GM19452 (cell line): ENCODE results near the gene LRIG3.
"Not testable (repeated sequence)": the region's sequence is repeated elsewhere in the genome, so short reads cannot be mapped to it uniquely, and the experiment has no call there.

Experiments
- ATAC-seq: cut with Tn5 transposase; IDR thresholded peaks from one replicate; pipeline ENCODE4 v1.9.1; 2021; ENCODE audit not compliant: unreplicated experiment

The LRIG3 gene

DNA sequence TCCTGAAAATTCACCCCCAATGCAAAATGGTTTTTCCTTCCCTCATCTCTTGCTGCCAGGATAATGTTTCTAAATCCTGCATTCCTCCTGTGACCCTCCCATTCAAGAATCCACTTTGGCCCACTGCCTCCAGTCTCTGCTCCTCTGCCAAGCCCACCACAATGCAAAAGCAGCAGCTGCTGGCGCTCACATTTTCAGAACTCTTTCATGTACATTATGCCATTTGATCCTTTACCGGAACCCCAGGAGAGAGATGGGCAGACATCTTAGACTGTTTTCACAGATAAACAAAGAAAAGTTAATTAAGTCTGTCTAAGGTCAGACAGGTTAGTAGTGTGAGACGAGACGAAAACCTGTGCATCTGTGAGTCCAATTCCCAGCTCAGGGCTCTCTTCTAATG lies 12.9 kb downstream of the LRIG3 start:
- ATAC-seq = no peak

GRCh38 chr12:58906917-58907316 lies 13.4 kb downstream of the LRIG3 start:
- ATAC-seq = no peak

DNA sequence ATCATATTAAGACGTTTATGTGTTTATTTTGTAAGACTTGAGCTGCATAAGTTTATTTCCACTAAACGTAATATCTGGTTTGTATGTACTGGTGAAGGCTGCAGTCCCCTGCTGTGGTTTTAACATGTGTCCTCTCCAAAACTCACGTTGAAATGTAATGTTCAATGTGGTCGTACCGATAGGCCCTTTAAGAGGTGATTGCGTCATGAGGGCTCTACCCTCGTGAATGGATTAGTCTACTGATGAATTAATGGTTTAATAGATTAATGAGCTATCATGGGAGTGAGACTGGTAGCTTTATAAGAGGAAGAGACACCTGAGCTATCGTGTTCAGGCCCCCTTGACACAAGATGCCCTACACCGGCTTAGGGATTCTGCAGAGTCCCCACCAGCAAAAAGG lies 14.9 kb downstream of the LRIG3 start:
- no peak for ATAC-seq

- ATAC-seq = not testable (repeated sequence)
These were observed 17.6 kb downstream of the LRIG3 start for GRCh38 chr12:58902726-58903125.

DNA sequence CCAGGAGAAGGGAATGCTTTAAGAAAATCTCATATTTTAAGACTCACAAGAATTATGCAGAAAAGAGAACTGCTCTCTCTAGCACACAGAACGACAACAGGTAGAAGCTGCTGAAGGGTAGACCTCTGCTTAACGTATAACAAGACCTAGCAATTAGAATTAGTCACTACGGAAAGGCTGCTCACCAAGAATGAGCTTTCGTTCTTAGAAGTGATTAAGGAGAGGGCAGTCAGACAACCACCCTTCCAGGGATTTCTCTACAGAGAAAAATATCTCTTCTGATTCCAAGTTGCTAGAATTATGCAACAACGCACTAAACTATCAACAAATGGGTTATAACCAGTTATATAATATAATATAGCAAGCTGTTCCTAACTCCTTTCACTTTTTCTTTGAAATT lies 18.6 kb downstream of the LRIG3 start:
- no peak for ATAC-seq

- ATAC-seq = no peak
These were observed 22.3 kb downstream of the LRIG3 start for GRCh38 chr12:58897969-58898368.

GRCh38 chr12:58896278-58896677 lies 24.0 kb downstream of the LRIG3 start:
- ATAC-seq = no peak

DNA sequence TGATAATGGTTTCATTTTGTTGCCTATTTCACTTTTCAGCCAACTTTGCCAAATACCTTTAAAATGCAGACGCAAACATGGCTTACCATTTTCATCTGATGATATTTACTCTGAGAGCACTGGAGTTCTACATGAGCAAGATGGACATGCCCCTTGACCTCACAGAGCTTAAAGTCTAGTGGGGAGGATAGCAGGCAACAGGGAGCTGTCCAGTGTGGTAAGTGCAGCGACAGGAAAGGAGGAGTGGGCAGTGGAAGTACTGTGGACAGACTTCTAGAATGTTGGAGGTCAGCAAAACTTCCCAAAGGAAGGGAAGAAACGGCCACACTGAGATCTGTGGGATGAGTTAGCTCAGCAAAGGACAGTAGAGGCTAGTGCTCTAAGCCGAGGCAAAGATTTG lies 25.3 kb downstream of the LRIG3 start:
- no peak for ATAC-seq

DNA sequence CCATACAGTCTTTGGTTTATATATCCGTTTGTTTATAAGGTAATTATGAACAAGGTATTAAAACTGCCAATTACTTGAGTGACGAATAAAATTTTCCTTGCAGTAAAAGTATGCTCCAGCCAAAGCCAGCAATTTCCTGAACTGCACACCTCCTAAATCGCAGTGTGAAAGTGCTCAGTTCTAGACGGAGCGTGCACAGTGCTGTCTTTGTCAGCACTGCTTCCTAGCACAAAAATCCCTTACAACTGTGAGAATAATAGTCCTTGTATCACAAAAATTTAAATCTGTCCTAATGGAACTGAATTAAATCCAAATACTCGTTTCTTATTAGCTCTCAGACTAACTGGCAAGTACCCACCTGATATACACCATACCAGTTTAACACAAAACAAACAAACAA lies 26.3 kb downstream of the LRIG3 start:
- ATAC-seq = no peak

DNA sequence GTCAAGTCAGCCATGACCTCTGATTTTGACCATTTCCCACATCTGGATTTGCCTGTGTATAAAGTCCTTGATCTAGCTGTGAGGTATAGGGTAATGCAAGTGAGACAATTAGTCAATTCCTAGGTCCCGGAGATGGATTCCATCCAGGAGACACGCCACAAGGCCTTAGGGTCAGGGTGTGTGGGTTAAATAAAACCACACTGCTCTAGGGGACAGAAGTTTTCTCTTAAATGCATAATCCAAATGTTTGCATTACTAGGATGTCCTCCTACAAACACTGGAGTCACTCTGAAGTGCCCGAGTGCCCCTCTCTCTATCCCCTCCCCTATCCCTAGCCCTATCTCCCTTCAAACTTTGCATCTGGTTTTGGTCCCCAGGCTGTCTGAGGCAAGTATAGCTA lies 26.8 kb downstream of the LRIG3 start:
- no peak for ATAC-seq

- no peak for ATAC-seq
These were observed 30.7 kb downstream of the LRIG3 start for GRCh38 chr12:58889557-58889956.

DNA sequence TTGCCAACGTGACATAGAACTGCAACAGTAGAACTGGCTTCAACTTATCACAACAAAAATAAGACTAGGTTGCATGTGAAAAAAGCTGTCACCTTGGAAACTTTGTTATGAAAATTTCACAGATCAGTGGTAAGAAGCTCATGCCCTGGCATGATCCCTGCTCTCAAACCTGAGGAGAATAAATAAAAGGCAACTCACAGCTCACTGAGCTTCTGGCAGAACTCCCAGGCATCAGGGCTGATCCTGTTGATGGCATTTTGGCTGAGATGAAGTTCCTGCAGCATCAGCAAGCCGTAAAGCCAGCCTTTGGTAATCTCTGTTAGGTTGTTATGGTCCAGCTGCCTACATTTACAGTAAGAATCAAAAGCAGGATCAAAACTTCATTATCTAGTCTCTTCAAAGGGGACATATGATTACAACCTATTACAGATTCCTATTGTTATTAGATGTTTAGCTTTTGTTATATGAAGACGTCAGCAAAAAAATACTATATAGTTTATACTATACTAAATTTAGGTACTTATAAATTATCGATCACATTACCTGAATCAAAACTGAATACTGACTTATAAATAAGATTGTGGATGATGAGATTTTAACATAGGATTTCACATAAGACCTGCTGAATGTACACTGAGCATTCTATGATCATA lies 32.0 kb downstream of the LRIG3 start:
- no peak for ATAC-seq

DNA sequence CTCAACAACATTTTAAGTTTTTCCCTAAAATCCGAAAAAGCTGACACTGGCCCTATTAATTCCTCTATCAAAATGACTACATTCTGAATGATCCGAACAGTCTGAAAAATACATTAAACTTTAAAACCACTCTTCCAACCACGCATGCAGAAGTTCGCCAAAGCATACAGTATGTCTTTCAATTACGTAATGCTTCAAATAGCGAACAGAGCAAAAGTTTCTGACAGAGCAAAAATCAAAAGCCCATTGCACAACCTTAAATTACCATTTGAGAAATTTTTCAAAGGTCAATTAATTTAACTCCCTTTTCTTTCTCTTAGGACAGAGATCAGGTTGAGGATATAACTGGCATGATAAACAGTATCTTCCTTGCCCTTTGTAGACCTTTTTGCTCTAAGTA lies 33.2 kb downstream of the LRIG3 start:
- ATAC-seq = no peak

DNA sequence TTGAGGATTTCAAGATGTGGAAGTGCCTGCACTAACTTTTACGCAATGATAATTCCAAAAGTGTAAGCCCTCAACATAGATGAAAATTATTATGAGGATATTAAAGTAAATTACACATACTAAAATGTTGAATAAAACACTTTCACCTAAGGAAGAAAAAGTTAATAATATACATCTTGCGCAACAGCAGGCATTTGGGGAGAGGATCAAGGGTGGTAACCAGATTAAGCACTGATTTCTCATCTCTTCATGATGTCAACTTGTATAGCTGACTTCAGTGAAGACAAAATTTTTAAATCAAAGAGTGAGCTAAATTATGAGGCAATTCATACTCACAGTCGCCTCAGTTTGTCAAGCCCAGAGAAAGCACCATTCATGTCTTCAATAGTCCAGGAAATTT lies 33.8 kb downstream of the LRIG3 start:
- ATAC-seq = no peak

GRCh38 chr12:58884916-58885315 lies 35.4 kb downstream of the LRIG3 start:
- no peak for ATAC-seq

GRCh38 chr12:58883576-58884334 lies 36.5 kb downstream of the LRIG3 start:
- ATAC-seq = no peak

- ATAC-seq = no peak
These were observed 37.5 kb downstream of the LRIG3 start for GRCh38 chr12:58882826-58883225.

GRCh38 chr12:58881816-58882215 lies 38.5 kb downstream of the LRIG3 start:
- ATAC-seq = no peak

DNA sequence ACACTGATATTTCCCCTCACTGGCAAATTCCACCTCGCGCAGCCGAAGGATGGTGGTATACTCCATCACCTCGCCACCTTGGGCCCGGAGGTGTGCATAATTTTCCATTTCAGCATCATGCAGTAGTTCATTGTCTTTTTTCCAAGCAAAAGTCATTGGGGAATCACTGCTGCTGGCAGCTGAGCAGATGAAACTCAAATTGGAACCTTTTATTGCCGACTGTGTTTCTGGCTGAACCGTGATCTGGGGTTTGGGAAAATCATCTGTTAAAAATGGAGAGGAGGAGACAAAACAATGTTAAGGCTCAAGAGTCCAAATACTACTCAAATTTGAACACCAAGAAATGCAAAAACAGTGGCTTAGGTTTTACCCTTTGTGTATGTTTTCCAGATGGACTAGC lies 39.7 kb downstream of the LRIG3 start:
- ATAC-seq = no peak

GRCh38 chr12:58877243-58877743 lies 43.0 kb downstream of the LRIG3 start:
- ATAC-seq = no peak

DNA sequence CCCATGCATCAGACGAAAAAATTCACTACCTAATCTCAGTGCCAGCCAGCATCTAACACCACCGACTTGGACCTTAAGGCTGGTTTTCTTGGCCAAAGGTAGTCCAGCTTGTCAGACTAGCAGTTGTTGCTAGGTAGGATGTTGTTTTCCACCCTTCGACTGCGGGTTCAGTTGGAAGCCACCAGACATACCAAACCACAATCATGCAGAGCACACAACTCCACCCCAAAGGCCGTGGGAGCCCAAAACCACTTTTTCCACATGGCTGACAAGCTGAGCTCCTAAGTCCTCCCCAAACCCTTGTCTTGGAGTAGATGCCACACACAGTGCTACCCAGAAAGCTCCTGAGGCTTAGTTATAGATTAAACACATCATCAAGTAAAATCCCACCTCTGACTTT lies 46.8 kb downstream of the LRIG3 start:
- no peak for ATAC-seq

DNA sequence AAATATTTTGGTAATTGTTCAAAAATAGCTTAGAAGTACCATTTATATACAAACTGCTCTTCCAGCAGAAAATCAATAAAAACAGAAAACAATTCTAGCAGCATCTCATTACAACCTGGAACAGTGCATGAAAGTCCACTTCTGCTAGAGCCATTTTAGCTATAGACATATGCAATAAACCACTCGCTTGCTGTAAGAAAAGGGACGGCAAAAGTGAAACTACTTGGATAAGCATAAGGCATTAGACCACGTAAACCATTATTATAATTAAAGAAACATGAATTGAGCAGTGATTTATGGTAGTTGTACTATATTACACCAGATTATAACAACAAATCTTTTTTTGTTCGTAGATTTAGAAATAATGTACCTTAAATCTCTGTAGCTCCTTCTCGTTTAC lies 48.7 kb downstream of the LRIG3 start:
- ATAC-seq = no peak

- ATAC-seq = no peak
These were observed 49.7 kb downstream of the LRIG3 start for GRCh38 chr12:58870595-58870994.
